Gastrocnemius medialis (tissue), 4 donors: ENCODE data around the gene ZNF836. TPM values are rescaled to one million over a fixed set of nuclear protein-coding genes. Genes with fewer than 3 reads are reported as not detected.

Source experiments
- ATAC-seq, 2 donors: fragments of 150-250 bp; one replicate each; pipeline ENCODE4 v1.9.1; 2016
- DNase-seq, 2 donors: peaks; one replicate each; pipeline ENCODE4 v3.0.0-alpha.2; 2019
- H3K27ac ChIP-seq, 4 donors: fragments of 200-600 bp; sonication (generic); 1 replicate in 1 of 4; 2 replicates in 3 of 4; pipeline ENCODE4 v1.5.1; 2016 to 2018; ENCODE audit warnings: mild to moderate bottlenecking in 2 of 4, moderate library complexity in 1 of 4
- H3K27me3 ChIP-seq, 3 donors: fragments of 200-600 bp; sonication (generic) in 2 of 3; 1 replicate in 1 of 3; 2 replicates in 2 of 3; pipeline versions ENCODE4 v1.5.1 to v1.6.0; 2016 to 2019; ENCODE audit warnings: mild to moderate bottlenecking in 1 of 3, moderate library complexity in 1 of 3
- H3K36me3 ChIP-seq, 2 donors: fragments of 200-600 bp; sonication (generic) in 1 of 2; one replicate each; pipeline ENCODE4 v1.5.1; 2017 to 2018
- H3K4me1 ChIP-seq, 2 donors: fragments of 200-600 bp; sonication (generic) in 1 of 2; one replicate each; pipeline ENCODE4 v1.5.1; 2016 to 2017; ENCODE audit warnings: mild to moderate bottlenecking in 2 of 2
- H3K4me3 ChIP-seq, 4 donors: fragments of 200-600 bp; sonication (generic) in 3 of 4; 1 replicate in 1 of 4; 2 replicates in 3 of 4; pipeline ENCODE4 v1.5.1; 2016 to 2019; ENCODE audit warnings: mild to moderate bottlenecking in 2 of 4
- H3K9me3 ChIP-seq, 3 donors: fragments of 200-600 bp; sonication (generic) in 2 of 3; 1 replicate in 1 of 3; 2 replicates in 2 of 3; pipeline ENCODE4 v1.5.1; 2016 to 2019
- CTCF ChIP-seq, 5 experiments: fragments of 450-650 bp in 3 of 5; fragments of 200-600 bp in 2 of 5; sonication (generic) in 2 of 5; IDR thresholded peaks in 4 of 5; conservative IDR thresholded peaks in 1 of 5; 1 replicate in 4 of 5; 2 replicates in 1 of 5; pipeline ENCODE4 v1.5.1; 2016 to 2019; ENCODE audit warnings: antibody characterized with exemption in 5 of 5, mild to moderate bottlenecking in 3 of 5, moderate library complexity in 3 of 5
- POLR2A ChIP-seq, 2 donors: fragments of 450-650 bp; IDR thresholded peaks; one replicate each; pipeline ENCODE4 v1.6.1; 2017; ENCODE audit warnings: antibody characterized with exemption in 2 of 2, mild to moderate bottlenecking in 2 of 2, moderate library complexity in 2 of 2
- in situ Hi-C, 4 donors: fragments of 200-750 bp; cut with MboI; loops; one replicate each; pipeline versions ENCODE4 v1.15.0 to v1.8.0; 2017; ENCODE audit warnings: low sequenced_read_pairs in 4 of 4
- intact Hi-C: fragments of 100-400 bp; cut with DNase I; formaldehyde crosslinking; loops from one replicate; pipeline ENCODE4 v1.15.1; 2023; ENCODE audit warnings: low total_unique reads
- total RNA-seq, 4 donors: library from RNA; depleted of rRNA; stranded (reverse); fragments of >200 nt; gene quantifications; one replicate each; pipeline versions ENCODE4 v1.1.0 to v1.2.3, GENCODE V29; 2016

The ZNF836 gene
- total RNA-seq, result 1 to 10 TPM; 1.2 to 4.9 (median 2.3) TPM

- intact Hi-C loops, result loop anchor here (1.0 kb wide), 2 partner anchors 18 to 31 kb away; no protein-coding TSS in a partner anchor
- H3K4me3 ChIP-seq, result peak within 1 kb of the TSS; percentile 71 to 94 (median 82)
- DNase-seq (peak; percentile 83 to 84), ATAC-seq (peak; percentile 91 to 92)
- H3K27me3 ChIP-seq, result no peaks in the 10 kb centered on the region
- peaks cover 0 to 15% of the 10 kb centered on the region in 2 donors for H3K36me3 ChIP-seq
- peak within 1 kb of the TSS; percentile 78 to 85 (median 84) for H3K27ac ChIP-seq
- in situ Hi-C loops, result no loop called here
- H3K4me1 ChIP-seq, result peaks cover 7 to 9% of the 10 kb centered on the region in 2 donors
- TF ChIP-seq POLR2A (IDR thresholded peaks at IDR 0.05), result peak in 1 of 2 donors; percentile 13
- TF ChIP-seq CTCF (IDR thresholded peaks at IDR 0.05 in 4 of 5, conservative IDR thresholded peaks at IDR 0.05 in 1 of 5), result no peak
- no peaks in the 10 kb centered on the region for H3K9me3 ChIP-seq
These were observed at the start of gene ZNF836 for GRCh38 chr19:52171321-52172169. TSS of gene ZNF836 (minus strand) at chr19:52171621. CDS start at chr19:52168072, 3,549 bp downstream.

GRCh38 chr19:52221031-52221430 is 49.6 kb upstream of the ZNF836 start:
- Histone ChIP-seq H3K36me3 (peaks cover 11 to 100% of the 10 kb centered on the region in 2 donors), H3K4me3 (no peak overlapping the region), H3K9me3 (no peaks in the 10 kb centered on the region), H3K4me1 (no peaks in the 10 kb centered on the region), H3K27ac (no peak overlapping the region), H3K27me3 (no peaks in the 10 kb centered on the region)
- in situ Hi-C loops, result no loop called here
- DNase-seq (no peak), ATAC-seq (no peak)
- TF ChIP-seq CTCF (IDR thresholded peaks at IDR 0.05 in 4 of 5, conservative IDR thresholded peaks at IDR 0.05 in 1 of 5) (no peak), POLR2A (IDR thresholded peaks at IDR 0.05) (no peak)
- intact Hi-C loops, result no loop called here

- ATAC-seq, result peak in 1 of 2 donors; percentile 41
- Histone ChIP-seq H3K36me3 (peaks cover 17 to 100% of the 10 kb centered on the region in 2 donors), H3K27ac (no peak overlapping the region), H3K4me3 (no peak overlapping the region), H3K27me3 (no peaks in the 10 kb centered on the region), H3K4me1 (no peaks in the 10 kb centered on the region), H3K9me3 (no peaks in the 10 kb centered on the region)
- DNase-seq, result peak in 1 of 2 donors; percentile 49
- intact Hi-C loops, result no loop called here
- TF ChIP-seq CTCF (IDR thresholded peaks at IDR 0.05 in 4 of 5, conservative IDR thresholded peaks at IDR 0.05 in 1 of 5) (no peak), POLR2A (IDR thresholded peaks at IDR 0.05) (no peak)
- in situ Hi-C loops, result no loop called here
These were observed 48.2 kb upstream of the ZNF836 start for GRCh38 chr19:52219611-52220010.

- Histone ChIP-seq H3K4me1 (no peaks in the 10 kb centered on the region), H3K27me3 (no peaks in the 10 kb centered on the region), H3K4me3 (no peak overlapping the region), H3K36me3 (peaks cover 14 to 100% of the 10 kb centered on the region in 2 donors), H3K9me3 (no peaks in the 10 kb centered on the region), H3K27ac (no peak overlapping the region)
- TF ChIP-seq POLR2A (IDR thresholded peaks at IDR 0.05) (no peak), CTCF (IDR thresholded peaks at IDR 0.05 in 4 of 5, conservative IDR thresholded peaks at IDR 0.05 in 1 of 5) (no peak)
- intact Hi-C loops, result no loop called here
- in situ Hi-C loops, result no loop called here
- no peak for DNase-seq
- ATAC-seq, result no peak
These were observed 46.2 kb upstream of the ZNF836 start for GRCh38 chr19:52217576-52217975.
